Adrenal gland (tissue), 5 donors: ENCODE results near the gene ACAA2.

Source experiments
- POLR2A ChIP-seq, 2 donors: fragments of 450-650 bp; IDR thresholded peaks; one replicate each; pipeline ENCODE4 v1.6.1; 2017; ENCODE audit warnings: antibody characterized with exemption in 2 of 2, mild to moderate bottlenecking in 2 of 2, moderate library complexity in 1 of 2
- TF ChIP-seq, protein P1 (sequence below), 6 experiments: fragments of 450-650 bp in 4 of 6; fragments of 200-600 bp in 2 of 6; sonication (generic) in 1 of 6; IDR thresholded peaks; 1 replicate in 5 of 6; 2 replicates in 1 of 6; pipeline versions ENCODE4 v1.5.1 to v1.8.0; 2016 to 2021; ENCODE audit warnings: antibody characterized with exemption in 6 of 6, mild to moderate bottlenecking in 2 of 6, moderate library complexity in 1 of 6
- donor health status: DM: no; HTN: no; CAD: no.

DNA sequence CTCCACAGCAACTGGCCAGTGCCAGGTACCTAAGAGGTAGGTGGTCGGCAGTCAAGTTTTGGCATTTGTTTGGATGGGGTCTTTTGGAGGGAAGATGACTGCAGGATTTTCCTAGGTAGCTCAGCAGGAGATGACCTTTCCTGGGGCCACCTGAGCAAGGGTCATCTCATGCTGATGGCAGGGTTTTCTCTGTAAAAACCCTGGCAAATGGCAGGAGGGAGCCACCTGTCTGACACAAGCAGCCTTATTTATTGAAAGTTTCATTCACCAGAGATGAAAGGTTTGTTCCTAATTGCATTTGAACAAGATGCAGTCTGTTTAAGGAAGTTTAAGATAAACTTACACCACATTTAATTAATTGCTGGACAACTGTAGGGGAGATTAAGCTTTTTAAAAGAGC lies 31.6 kb upstream of the ACAA2 start:
- no peak for TF ChIP-seq POLR2A (IDR thresholded peaks at IDR 0.05)
- TF ChIP-seq, protein P1, sequence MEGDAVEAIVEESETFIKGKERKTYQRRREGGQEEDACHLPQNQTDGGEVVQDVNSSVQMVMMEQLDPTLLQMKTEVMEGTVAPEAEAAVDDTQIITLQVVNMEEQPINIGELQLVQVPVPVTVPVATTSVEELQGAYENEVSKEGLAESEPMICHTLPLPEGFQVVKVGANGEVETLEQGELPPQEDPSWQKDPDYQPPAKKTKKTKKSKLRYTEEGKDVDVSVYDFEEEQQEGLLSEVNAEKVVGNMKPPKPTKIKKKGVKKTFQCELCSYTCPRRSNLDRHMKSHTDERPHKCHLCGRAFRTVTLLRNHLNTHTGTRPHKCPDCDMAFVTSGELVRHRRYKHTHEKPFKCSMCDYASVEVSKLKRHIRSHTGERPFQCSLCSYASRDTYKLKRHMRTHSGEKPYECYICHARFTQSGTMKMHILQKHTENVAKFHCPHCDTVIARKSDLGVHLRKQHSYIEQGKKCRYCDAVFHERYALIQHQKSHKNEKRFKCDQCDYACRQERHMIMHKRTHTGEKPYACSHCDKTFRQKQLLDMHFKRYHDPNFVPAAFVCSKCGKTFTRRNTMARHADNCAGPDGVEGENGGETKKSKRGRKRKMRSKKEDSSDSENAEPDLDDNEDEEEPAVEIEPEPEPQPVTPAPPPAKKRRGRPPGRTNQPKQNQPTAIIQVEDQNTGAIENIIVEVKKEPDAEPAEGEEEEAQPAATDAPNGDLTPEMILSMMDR (IDR thresholded peaks at IDR 0.05), result no peak
